GM21737 (cell line): ENCODE measurements around the gene POLD4.

ENCODE experiments used
- ATAC-seq: cut with Tn5 transposase; IDR thresholded peaks from one replicate; pipeline ENCODE4 v1.9.1; 2021; ENCODE audit warnings: mild to moderate bottlenecking, moderate library complexity; ENCODE audit not compliant: unreplicated experiment

The POLD4 gene

GRCh38 chr11:67389477-67389876 lies 36.1 kb upstream of the POLD4 start:
- ATAC-seq = no peak

- no peak for ATAC-seq
Measured at GRCh38 chr11:67387518-67387917, 34.2 kb upstream of the POLD4 start.

DNA sequence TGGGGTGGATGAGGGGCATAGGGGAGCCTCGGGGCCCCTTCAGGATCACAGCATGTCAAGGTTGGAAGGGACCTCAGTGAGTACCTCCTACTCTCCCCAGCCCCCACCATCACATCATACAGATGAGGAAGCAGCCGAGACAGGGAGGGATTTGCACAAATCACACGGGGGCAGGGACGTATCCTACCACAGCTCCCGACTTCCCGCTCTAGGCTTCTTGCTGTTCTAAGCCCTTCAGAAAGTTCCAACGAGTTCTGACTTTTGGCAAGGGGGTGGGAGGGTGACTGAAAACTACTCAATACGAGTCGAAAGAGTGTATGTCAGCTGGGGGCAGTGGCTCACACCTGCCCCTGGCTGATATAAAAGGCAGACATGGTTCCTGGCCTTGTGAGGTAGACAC lies 33.7 kb upstream of the POLD4 start:
- no peak for ATAC-seq

DNA sequence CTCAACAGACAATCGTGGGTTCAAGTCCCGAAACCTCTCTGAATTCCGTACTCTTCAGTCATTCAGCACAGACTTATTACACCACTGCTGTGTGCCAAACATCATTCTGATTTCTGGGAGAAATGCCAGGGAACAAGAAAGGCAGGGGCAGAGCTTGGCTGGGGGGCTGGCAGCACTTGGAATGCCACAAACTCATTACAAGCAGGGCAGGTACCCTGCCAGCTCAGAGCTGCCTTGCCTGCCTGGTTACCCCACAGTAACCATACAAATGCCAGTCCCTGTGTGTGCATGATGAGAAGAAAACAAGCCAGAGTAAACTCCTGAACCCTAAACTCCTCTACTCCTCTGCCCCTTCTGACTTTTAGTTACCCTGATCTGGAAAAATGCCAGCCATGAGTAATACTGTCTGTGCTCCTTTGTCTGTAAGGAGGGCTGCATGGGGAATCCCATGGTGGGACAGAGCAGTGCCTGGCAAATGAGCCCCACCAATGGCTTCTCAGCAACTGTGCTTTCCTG lies 31.6 kb upstream of the POLD4 start:
- no peak for ATAC-seq

- ATAC-seq = peak; percentile 61
Measured at GRCh38 chr11:67382276-67383136, 29.2 kb upstream of the POLD4 start.

DNA sequence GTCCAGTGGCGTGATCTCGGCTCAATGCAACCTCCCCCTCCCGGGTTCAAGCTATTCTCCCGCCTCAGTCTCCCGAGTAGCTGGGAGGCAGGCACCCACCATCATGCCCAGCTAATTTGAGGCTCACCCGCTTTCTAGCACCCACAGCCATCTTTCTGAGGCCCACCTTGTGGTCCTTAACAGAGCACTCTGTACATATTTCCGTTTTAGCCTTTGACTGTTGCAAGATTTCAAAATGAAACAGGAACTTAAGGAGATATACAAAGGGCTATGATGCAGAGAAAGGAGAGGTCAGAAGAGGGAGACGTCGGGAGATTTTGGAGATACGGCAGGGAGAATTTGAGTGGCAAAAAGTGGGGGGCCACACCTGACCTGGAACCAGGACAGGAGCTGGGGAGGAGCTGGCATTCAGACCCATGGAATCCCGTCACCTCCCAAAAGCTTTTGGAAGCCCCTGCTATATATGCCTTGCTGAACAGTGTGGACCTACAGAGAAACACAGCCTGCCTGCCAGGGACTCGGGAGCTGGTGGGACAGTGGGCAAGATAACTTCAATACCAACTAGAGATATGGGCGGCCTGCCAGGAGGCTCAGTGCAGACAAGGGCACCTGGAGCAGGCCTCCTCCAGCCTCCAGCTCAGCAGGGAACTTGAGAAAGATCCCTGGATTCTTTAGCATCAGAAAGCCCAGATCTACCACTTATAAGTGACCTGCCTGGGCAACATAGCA lies 28.1 kb upstream of the POLD4 start:
- no peak for ATAC-seq

DNA sequence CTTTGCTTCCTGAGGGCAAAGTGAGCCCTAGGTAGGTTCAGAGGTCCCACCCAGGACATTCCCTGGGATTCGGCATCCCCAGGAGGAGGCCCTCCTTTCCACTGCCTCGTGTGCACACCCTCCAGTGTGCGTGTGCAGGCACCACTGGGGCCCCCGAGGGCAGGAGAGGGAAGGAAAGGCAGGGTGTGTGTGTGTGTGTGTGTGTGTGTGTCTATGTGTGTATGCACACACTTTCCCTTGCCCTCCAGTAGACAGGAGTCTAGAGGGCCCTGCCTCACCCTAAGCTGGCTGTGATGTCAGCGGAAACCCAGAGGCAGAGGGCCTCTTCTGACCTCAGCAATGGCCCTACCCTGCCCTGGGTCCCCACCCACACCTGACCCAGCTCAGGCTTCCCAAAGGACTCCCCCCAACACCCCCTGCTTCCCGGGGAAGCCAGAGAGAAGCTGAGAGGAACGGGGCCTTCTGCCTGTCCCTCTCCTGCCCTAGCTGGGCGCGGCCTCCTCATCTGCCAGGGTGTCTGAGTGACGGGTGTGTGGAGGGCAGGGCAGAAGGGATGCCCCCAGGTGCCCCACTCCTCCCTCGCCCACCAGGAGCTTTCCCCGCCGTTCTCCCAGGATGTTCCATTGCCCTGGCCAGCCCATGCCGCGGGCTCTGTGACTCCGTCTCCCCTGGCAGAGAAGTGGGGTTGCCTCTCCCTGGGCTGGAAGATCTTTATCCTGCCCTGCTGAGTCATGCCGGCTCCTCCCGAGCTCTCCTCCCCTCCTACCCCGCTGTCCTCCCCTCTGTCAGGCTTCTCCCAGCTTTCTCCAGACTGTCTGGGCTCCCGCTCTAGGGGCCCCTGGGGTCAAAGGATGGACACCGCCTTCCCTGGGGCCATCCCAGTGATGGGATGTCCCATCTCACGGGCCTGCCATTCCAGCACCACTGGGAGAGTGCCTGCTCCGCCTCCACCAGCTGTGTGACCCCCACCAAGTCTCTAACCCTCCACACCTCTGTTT lies 26.0 kb upstream of the POLD4 start:
- no peak for ATAC-seq

DNA sequence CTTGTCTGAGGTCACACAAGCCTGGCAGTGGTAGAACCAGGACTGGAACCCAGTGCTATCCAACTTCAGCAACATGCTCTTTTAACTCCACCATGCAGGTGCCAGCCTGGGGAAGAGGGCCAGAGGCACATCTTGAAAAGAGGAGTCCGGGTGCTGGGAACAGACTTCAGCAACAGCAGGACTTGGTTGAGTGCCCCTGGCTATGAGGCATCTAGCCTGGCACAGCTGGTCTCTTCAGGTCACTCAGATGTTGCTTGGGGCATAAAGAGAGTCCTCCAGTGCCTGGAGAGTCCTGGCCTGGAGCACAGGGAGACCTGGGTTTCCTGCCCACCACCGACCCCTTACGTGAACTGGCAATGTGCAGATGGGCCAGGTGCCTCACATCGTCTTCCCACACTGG lies 25.2 kb upstream of the POLD4 start:
- no peak for ATAC-seq

DNA sequence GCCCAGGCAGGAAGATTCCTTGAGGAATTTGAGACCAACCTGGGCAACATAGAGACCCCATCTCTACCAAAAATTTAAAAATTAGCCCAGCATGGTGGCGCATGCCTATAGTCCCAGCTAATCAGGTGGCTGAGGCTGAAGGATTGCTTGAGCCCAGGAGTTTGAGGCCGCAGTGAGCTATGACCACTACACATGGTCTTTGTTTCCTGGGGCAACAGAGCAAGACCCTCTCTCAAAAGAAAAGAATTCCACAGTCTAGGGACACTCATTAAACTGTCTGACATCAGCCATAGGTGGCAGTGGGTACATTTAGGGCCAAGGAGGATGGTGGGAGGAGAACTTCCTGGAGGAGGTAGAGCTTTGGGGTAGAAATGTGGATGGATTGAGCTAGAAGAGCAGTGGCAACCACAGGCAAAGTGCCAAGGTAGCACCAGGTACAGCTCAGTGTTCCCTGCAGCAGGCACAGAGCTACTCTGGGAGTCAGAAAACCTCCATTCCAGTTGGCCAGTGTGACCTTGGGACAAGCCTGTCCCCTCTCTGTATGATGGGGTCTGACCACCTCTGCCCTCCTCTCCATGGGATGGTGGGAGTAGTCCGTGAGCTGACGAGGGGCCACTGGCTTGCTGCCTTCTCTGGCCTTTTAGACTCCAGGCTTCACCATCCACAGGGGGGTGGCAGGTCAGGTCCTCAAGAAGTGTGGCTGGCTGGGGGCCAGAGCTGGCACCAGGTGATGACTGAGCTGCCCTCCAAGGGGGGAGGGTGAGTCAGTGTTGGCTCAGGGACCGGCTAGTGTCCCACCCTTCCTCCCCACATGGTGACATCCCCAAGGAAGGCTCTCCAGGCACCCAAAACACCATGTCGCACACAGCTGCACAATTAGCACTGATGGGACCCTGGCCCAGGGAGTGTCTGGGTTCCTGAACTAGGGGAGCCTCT lies 23.8 kb upstream of the POLD4 start:
- ATAC-seq = no peak

GRCh38 chr11:67376063-67376820 lies 22.9 kb upstream of the POLD4 start:
- ATAC-seq = no peak

DNA sequence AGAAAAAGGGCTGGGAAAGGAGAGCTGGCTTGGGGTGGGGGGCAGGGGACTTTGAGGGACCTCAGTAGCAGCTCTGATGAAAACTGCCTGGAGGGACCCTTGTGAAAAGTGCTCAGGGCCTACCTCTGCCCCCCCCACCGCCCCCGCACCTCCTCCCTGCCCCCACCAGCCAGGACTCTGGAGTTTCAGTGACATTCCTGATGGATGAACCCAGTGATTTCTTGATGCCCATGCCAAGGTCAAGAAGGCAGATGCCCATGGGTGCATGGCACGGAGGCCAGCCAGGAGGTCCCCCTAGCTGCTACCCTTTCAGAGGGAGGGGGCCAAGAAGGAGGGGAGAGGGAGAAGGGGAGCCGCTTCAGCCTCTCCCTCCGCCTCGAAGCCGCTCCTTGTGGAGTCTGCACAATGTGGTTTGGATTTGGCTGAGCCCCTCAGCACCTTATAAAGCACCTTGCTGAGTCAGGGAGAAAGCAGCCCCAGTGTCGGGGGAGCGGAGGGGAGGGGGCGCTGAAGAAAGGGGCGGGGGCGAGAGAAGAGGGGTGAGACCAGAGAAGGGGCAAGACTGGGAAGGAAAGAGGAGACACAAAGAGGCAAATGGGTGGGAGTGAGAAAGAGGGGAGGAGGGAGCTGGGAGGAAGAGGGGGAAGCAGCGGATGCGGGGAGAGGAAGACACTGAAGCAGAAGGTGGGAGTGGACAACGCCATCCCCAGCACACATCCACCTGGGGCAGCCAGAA lies 22.1 kb upstream of the POLD4 start:
- ATAC-seq = no peak

GRCh38 chr11:67374571-67375281 lies 21.4 kb upstream of the POLD4 start:
- no peak for ATAC-seq

- ATAC-seq = no peak
Measured at GRCh38 chr11:67373648-67374570, 20.6 kb upstream of the POLD4 start.

- ATAC-seq = no peak
Measured at GRCh38 chr11:67372993-67373647, 19.8 kb upstream of the POLD4 start, which contains the start of gene CLCF1. Gene CLCF1 (minus strand): TSS chr11:67373598. CDS start chr11:67373539, 59 bp downstream.

DNA sequence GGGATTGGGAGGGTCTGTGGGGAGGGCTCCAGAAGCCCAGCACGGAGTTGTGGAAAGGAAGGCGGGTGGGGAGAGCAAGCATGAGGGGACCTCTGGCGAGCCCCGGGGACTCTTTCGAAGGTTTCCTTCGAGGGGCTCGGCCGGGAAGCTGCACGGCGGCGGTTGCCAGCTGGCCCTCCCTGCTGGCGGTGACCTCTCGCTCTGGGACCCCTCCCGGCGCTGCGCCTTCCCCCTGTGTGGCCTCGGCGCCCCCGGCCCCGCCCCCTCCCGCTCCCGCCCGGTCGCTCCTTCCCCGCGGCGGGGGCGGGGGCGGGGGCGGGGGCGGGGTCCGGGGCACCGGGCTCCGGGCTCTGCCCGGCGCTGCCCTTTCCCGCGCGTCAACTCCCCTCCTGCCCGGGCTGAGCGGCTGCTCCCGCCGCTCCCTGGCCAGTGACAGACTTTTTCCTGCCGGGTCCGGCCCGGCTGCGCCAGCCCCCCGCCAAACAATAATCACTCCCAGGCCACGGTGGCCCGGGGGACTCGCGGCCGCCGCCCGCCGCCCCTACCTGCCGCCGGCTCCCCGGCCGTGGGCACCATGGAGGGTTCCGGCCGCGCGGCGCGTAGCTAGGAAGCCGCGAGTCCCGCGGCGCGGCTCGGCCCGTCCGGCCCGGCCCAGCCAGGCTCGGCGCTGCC lies 19.1 kb upstream of the POLD4 start:
- no peak for ATAC-seq
